GM10847 (cell line): ENCODE measurements around the gene CAPN10.

Source experiments
- POLR2A ChIP-seq: IDR thresholded peaks from 2 replicates; pipeline ENCODE4 v1.6.1; 2011; ENCODE audit not compliant: insufficient read length; ENCODE audit errors: extremely low read depth

CAPN10 gene

GRCh38 chr2:240615820-240616547, 29.4 kb downstream of the CAPN10 start:
- no peak for TF ChIP-seq POLR2A

- no peak for TF ChIP-seq POLR2A
These were observed 32.2 kb downstream of the CAPN10 start for GRCh38 chr2:240618776-240619175.

GRCh38 chr2:240619506-240620148, 33.1 kb downstream of the CAPN10 start:
- TF ChIP-seq POLR2A, result no peak

GRCh38 chr2:240620149-240620731, 33.7 kb downstream of the CAPN10 start:
- TF ChIP-seq POLR2A, result no peak

- TF ChIP-seq POLR2A, result no peak
These were observed 34.3 kb downstream of the CAPN10 start for GRCh38 chr2:240620859-240621258.

GRCh38 chr2:240622060-240622411, 35.5 kb downstream of the CAPN10 start:
- no peak for TF ChIP-seq POLR2A

- no peak for TF ChIP-seq POLR2A
These were observed 36.1 kb downstream of the CAPN10 start for GRCh38 chr2:240622531-240623235.

- no peak for TF ChIP-seq POLR2A
These were observed 37.0 kb downstream of the CAPN10 start for GRCh38 chr2:240623531-240624010.

GRCh38 chr2:240624011-240624949, 37.7 kb downstream of the CAPN10 start:
- TF ChIP-seq POLR2A, result no peak

- no peak for TF ChIP-seq POLR2A
These were observed 38.6 kb downstream of the CAPN10 start, which contains the start of gene GPR35 for GRCh38 chr2:240624950-240625621. TSS of gene GPR35 (plus strand) at chr2:240625480. CDS start at chr2:240629953, 4,473 bp downstream.

- no peak for TF ChIP-seq POLR2A
These were observed 40.2 kb downstream of the CAPN10 start for GRCh38 chr2:240626531-240627300.

GRCh38 chr2:240627736-240628506, 41.4 kb downstream of the CAPN10 start:
- TF ChIP-seq POLR2A, result no peak

GRCh38 chr2:240628507-240628807, 41.9 kb downstream of the CAPN10 start:
- no peak for TF ChIP-seq POLR2A
